ENCODE data around the gene CARD11.
A peak's percentile ranks its signal among the peaks of the same experiment; 100 is the strongest.

CARD11 gene

GRCh38 chr7:3067193-3067592, 23.5 kb upstream of the CARD11 start:
- DNase-seq (ENCODE audit: low spot score) = peak; percentile 41
- in situ Hi-C loops (cut with MboI; ENCODE audit: low pct_unique_long_range_greater_than_20kb, low sequenced_read_pairs, unreplicated experiment) = no loop called here
- no peak for TF ChIP-seq CTCF (IDR thresholded peaks at IDR 0.05; ENCODE audit: extremely low read depth, insufficient read depth, missing control alignments)

- no peak for DNase-seq (ENCODE audit: low spot score)
- TF ChIP-seq CTCF (IDR thresholded peaks at IDR 0.05; ENCODE audit: extremely low read depth, insufficient read depth, missing control alignments) = no peak
- in situ Hi-C loops (cut with MboI; ENCODE audit: low pct_unique_long_range_greater_than_20kb, low sequenced_read_pairs, unreplicated experiment) = no loop called here
These were observed 22.8 kb upstream of the CARD11 start for GRCh38 chr7:3066506-3066905.

GRCh38 chr7:3065724-3066143, 22.1 kb upstream of the CARD11 start:
- TF ChIP-seq CTCF (IDR thresholded peaks at IDR 0.05; ENCODE audit: extremely low read depth, insufficient read depth, missing control alignments) = peak; percentile 78
- peak; percentile 56 for DNase-seq (ENCODE audit: low spot score)
- in situ Hi-C loops (cut with MboI; ENCODE audit: low pct_unique_long_range_greater_than_20kb, low sequenced_read_pairs, unreplicated experiment) = no loop called here

- no peak for TF ChIP-seq CTCF (IDR thresholded peaks at IDR 0.05; ENCODE audit: extremely low read depth, insufficient read depth, missing control alignments)
- no peak for DNase-seq (ENCODE audit: low spot score)
- in situ Hi-C loops (cut with MboI; ENCODE audit: low pct_unique_long_range_greater_than_20kb, low sequenced_read_pairs, unreplicated experiment) = no loop called here
These were observed 20.4 kb upstream of the CARD11 start for GRCh38 chr7:3064067-3064466.

GRCh38 chr7:3063016-3063753, 19.5 kb upstream of the CARD11 start:
- peak; percentile 72 for DNase-seq (ENCODE audit: low spot score)
- in situ Hi-C loops (cut with MboI; ENCODE audit: low pct_unique_long_range_greater_than_20kb, low sequenced_read_pairs, unreplicated experiment) = no loop called here
- no peak for TF ChIP-seq CTCF (IDR thresholded peaks at IDR 0.05; ENCODE audit: extremely low read depth, insufficient read depth, missing control alignments)

- TF ChIP-seq CTCF (IDR thresholded peaks at IDR 0.05; ENCODE audit: extremely low read depth, insufficient read depth, missing control alignments) = no peak
- in situ Hi-C loops (cut with MboI; ENCODE audit: low pct_unique_long_range_greater_than_20kb, low sequenced_read_pairs, unreplicated experiment) = no loop called here
- DNase-seq (ENCODE audit: low spot score) = no peak
These were observed 13.4 kb upstream of the CARD11 start for GRCh38 chr7:3057066-3057420.

Data from GM13977 (cell line).